HepG2 (cell line): ENCODE results near the gene MXD3. TPM values are rescaled to one million over a fixed set of nuclear protein-coding genes. Genes with fewer than 3 reads are reported as not detected.
A peak's percentile ranks its signal among the peaks of the same experiment; 100 is the strongest.

Source experiments
- AHDC1 ChIP-seq: sonication (generic); formaldehyde crosslinking; IDR thresholded peaks from 2 replicates; pipeline ENCODE4 v1.5.1; 2020; ENCODE audit warnings: mild to moderate bottlenecking, missing genetic modification reagents, borderline replicate concordance
- ASH2L ChIP-seq: fragments of 300-600, 200-600 bp; sonication (generic); IDR thresholded peaks from 2 replicates; pipeline ENCODE4 v1.7.0; 2017; ENCODE audit warnings: low read depth, mild to moderate bottlenecking, moderate library complexity, mixed read lengths, low read length; ENCODE audit not compliant: insufficient read length
- CCDC6 ChIP-seq: sonication (generic); formaldehyde crosslinking; IDR thresholded peaks from 2 replicates; pipeline ENCODE4 v1.8.1; 2022; ENCODE audit warnings: mild to moderate bottlenecking, missing genetic modification reagents, moderate library complexity
- EP300 ChIP-seq, 3 experiments: sonication (generic) in 1 of 3; formaldehyde crosslinking in 1 of 3; IDR thresholded peaks; 2 replicates each; pipeline versions ENCODE4 v1.5.1 to v1.6.1; 2011 to 2020; ENCODE audit warnings: low read depth in 2 of 3, low read length in 2 of 3, borderline replicate concordance in 1 of 3, improper control_type of control experiment in 1 of 3, mild to moderate bottlenecking in 1 of 3, missing genetic modification reagents in 1 of 3, moderate library complexity in 1 of 3
- FOXC1 ChIP-seq: sonication (generic); formaldehyde crosslinking; IDR thresholded peaks from 2 replicates; pipeline ENCODE4 v1.8.0; 2022; ENCODE audit warnings: mild to moderate bottlenecking, missing genetic modification reagents, borderline replicate concordance
- GLI4 ChIP-seq: sonication (generic); formaldehyde crosslinking; IDR thresholded peaks from 2 replicates; pipeline ENCODE4 v1.5.1; 2020; ENCODE audit warnings: missing genetic modification reagents, mild to moderate bottlenecking, moderate library complexity, borderline replicate concordance
- HDAC2 ChIP-seq: sonication (generic); formaldehyde crosslinking; IDR thresholded peaks from 2 replicates; pipeline ENCODE4 v1.4.0; 2020; ENCODE audit warnings: missing genetic modification reagents
- HNF4A ChIP-seq: sonication (generic); formaldehyde crosslinking; IDR thresholded peaks from 2 replicates; pipeline ENCODE4 v1.4.0; 2020; ENCODE audit warnings: missing genetic modification reagents
- JUN ChIP-seq: sonication (generic); formaldehyde crosslinking; IDR thresholded peaks from 2 replicates; pipeline ENCODE4 v1.4.0; 2020; ENCODE audit warnings: mild to moderate bottlenecking, missing genetic modification reagents
- MED8 ChIP-seq: sonication (generic); formaldehyde crosslinking; IDR thresholded peaks from 2 replicates; pipeline ENCODE4 v1.8.1; 2023; ENCODE audit warnings: mild to moderate bottlenecking, missing genetic modification reagents; ENCODE audit not compliant: insufficient replicate concordance
- PAF1 ChIP-seq: IDR thresholded peaks from 2 replicates; pipeline ENCODE4 v1.6.1; 2016; ENCODE audit warnings: missing genetic modification reagents, missing compliant biosample characterization
- PHF8 ChIP-seq: sonication (generic); formaldehyde crosslinking; IDR thresholded peaks from 2 replicates; pipeline ENCODE4 v1.5.0; 2020; ENCODE audit warnings: missing genetic modification reagents
- RNF2 ChIP-seq: fragments of 450-650 bp; conservative IDR thresholded peaks from 2 replicates; pipeline ENCODE4 v1.6.1; 2016; ENCODE audit warnings: low read depth
- SIX1 ChIP-seq: sonication (generic); formaldehyde crosslinking; IDR thresholded peaks from 2 replicates; pipeline ENCODE4 v1.4.0; 2020; ENCODE audit warnings: missing genetic modification reagents, borderline replicate concordance
- SMAD3 ChIP-seq: sonication (generic); formaldehyde crosslinking; IDR thresholded peaks from 2 replicates; pipeline ENCODE4 v1.4.0; 2020; ENCODE audit warnings: missing genetic modification reagents
- SP140L ChIP-seq: sonication (generic); formaldehyde crosslinking; IDR thresholded peaks from 2 replicates; pipeline ENCODE4 v1.4.0; 2020; ENCODE audit warnings: missing genetic modification reagents, borderline replicate concordance
- USF2 ChIP-seq, 2 experiments: sonication (generic) in 1 of 2; formaldehyde crosslinking in 1 of 2; IDR thresholded peaks; 2 replicates each; pipeline versions ENCODE4 v1.5.1 to v1.6.1; 2011 to 2020; ENCODE audit warnings: borderline replicate concordance in 1 of 2, low read depth in 1 of 2, low read length in 1 of 2, mild to moderate bottlenecking in 1 of 2, missing genetic modification reagents in 1 of 2, moderate library complexity in 1 of 2
- ZNF260 ChIP-seq: sonication (generic); formaldehyde crosslinking; IDR thresholded peaks from 2 replicates; pipeline ENCODE4 v1.4.0; 2020; ENCODE audit warnings: missing genetic modification reagents, low read depth, mild to moderate bottlenecking, borderline replicate concordance
- ZNF274 ChIP-seq: sonication (generic); formaldehyde crosslinking; IDR thresholded peaks from 2 replicates; pipeline ENCODE4 v1.5.1; 2020; ENCODE audit warnings: mild to moderate bottlenecking, missing genetic modification reagents
- ZNF761 ChIP-seq: sonication (generic); formaldehyde crosslinking; conservative IDR thresholded peaks from 2 replicates; pipeline ENCODE4 v1.4.0; 2020; ENCODE audit warnings: mild to moderate bottlenecking, missing genetic modification reagents
- polyA plus RNA-seq, 8 experiments: library from polyadenylated mRNA; depleted of rRNA in 3 of 8; stranded (reverse) in 7 of 8; unstranded in 1 of 8; fragments of >200 nt; fragmentation: Illumina TruSeq in 4 of 8; extraction: Trizol in 4 of 8; gene quantifications; 2 replicates each; pipeline versions ENCODE4 v1.2.1 to v1.2.3, GENCODE V29; 2011 to 2016; ENCODE audit warnings: low read depth in 4 of 8, missing spikeins in 1 of 8, mixed read lengths in 1 of 8; ENCODE audit not compliant: insufficient read depth in 1 of 8
- total RNA-seq, 5 experiments: library from RNA; depleted of rRNA; stranded (reverse); fragments of >200 nt; fragmentation: Illumina TruSeq; extraction: Trizol; gene quantifications; 2 replicates each; pipeline ENCODE4 v1.2.3, GENCODE V29; 2016; ENCODE audit warnings: low read depth in 1 of 5

Gene MXD3
- total and polyA plus RNA-seq, 2 of the 13 experiments (the other 11 are each of a cell fraction or from before 2014, with no cell fraction given) = 10.5 to 12.8 TPM

- TF ChIP-seq AHDC1 (CRISPR knock-in tag) (no peak; the same call in 1 of the 2 replicates), EP300 (IDR thresholded peaks at IDR 0.05; ENCODE audit: low read depth in 2 of 2, low read length in 2 of 2) (no peak), EP300 (CRISPR knock-in tag; IDR thresholded peaks at IDR 0.05; ENCODE audit: borderline replicate concordance) (no peak), SIX1 (no peak), ZNF761 (peak; percentile 48; the same call in 1 of the 2 replicates), HNF4A (CRISPR knock-in tag) (0 out of 2 replicates have a peak, but pooled peaks have one; percentile 9), USF2 (IDR thresholded peaks at IDR 0.05; ENCODE audit: low read depth, low read length) (peak; percentile 78), USF2 (CRISPR knock-in tag; IDR thresholded peaks at IDR 0.05; ENCODE audit: borderline replicate concordance) (peak; percentile 90; the same call in 1 of the 2 replicates), GLI4 (CRISPR knock-in tag) (peak; percentile 50; the same call in 1 of the 2 replicates), RNF2 (peak; percentile 86), SP140L (CRISPR knock-in tag) (no peak), ASH2L (peak; percentile 39), SMAD3 (CRISPR knock-in tag) (no peak; the same call in 1 of the 2 replicates), CCDC6 (peak; percentile 93), FOXC1 (CRISPR knock-in tag) (peak; percentile 56; the same call in 1 of the 2 replicates), HDAC2 (CRISPR knock-in tag) (no peak; the same call in 1 of the 2 replicates), JUN (CRISPR knock-in tag) (no peak), MED8 (CRISPR knock-in tag) (peak; percentile 70), PAF1 (CRISPR knock-in tag) (no peak), PHF8 (peak; percentile 98), ZNF274 (CRISPR knock-in tag) (peak; percentile 92), ZNF260 (no peak)
Measured at GRCh38 chr5:177303121-177303924, 8.4 kb downstream of the MXD3 start, which contains the start of the genes PRELID1 and RAB24 (continued).
